Transverse colon (tissue), 4 donors: ENCODE data around the gene SCTR. TPM values are rescaled to one million over a fixed set of nuclear protein-coding genes. Genes with fewer than 3 reads are reported as not detected.

Source experiments
- DNase-seq: peaks from one replicate; pipeline ENCODE4 v3.0.0-alpha.2; 2019
- H3K27ac ChIP-seq, 4 donors: fragments of 200-600 bp; sonication (generic); 2 replicates each; pipeline ENCODE4 v1.5.1; 2016 to 2018; ENCODE audit warnings: inconsistent platforms in 4 of 4
- H3K27me3 ChIP-seq: fragments of 200-600 bp; sonication (generic); 2 replicates; pipeline ENCODE4 v1.5.1; 2017; ENCODE audit warnings: inconsistent platforms
- H3K36me3 ChIP-seq, 4 donors: fragments of 200-600 bp; sonication (generic); 2 replicates each; pipeline ENCODE4 v1.5.1; 2017 to 2019; ENCODE audit warnings: inconsistent platforms in 4 of 4
- H3K4me1 ChIP-seq, 4 donors: fragments of 200-600 bp; sonication (generic); 2 replicates each; pipeline ENCODE4 v1.5.1; 2017 to 2020; ENCODE audit warnings: inconsistent platforms in 4 of 4
- H3K4me3 ChIP-seq, 4 donors: fragments of 200-600 bp; sonication (generic); 1 replicate in 1 of 4; 2 replicates in 3 of 4; pipeline versions ENCODE4 v1.5.1 to v1.6.1; 2017 to 2019; ENCODE audit warnings: inconsistent platforms in 4 of 4
- H3K9me3 ChIP-seq, 2 donors: fragments of 200-600 bp; sonication (generic); 2 replicates each; pipeline ENCODE4 v1.5.1; 2017 to 2019; ENCODE audit warnings: inconsistent platforms in 2 of 2
- CTCF ChIP-seq, 5 experiments: fragments of 200-600 bp in 3 of 5; fragments of 450-650 bp in 2 of 5; sonication (generic) in 3 of 5; IDR thresholded peaks; 1 replicate in 2 of 5; 2 replicates in 3 of 5; pipeline ENCODE4 v1.5.1; 2016 to 2017; ENCODE audit warnings: antibody characterized with exemption in 5 of 5, inconsistent platforms in 3 of 5, mild to moderate bottlenecking in 2 of 5, moderate library complexity in 1 of 5
- EP300 ChIP-seq: sonication (generic); formaldehyde crosslinking; IDR thresholded peaks from one replicate; pipeline ENCODE4 v1.6.1; 2017; ENCODE audit warnings: antibody characterized with exemption, low read depth
- POLR2A ChIP-seq: fragments of 450-650 bp; IDR thresholded peaks from one replicate; pipeline ENCODE4 v1.6.1; 2016; ENCODE audit warnings: antibody characterized with exemption, mild to moderate bottlenecking, moderate library complexity
- POLR2AphosphoS5 ChIP-seq, 3 donors: sonication (generic); formaldehyde crosslinking; IDR thresholded peaks; one replicate each; pipeline ENCODE4 v1.6.1; 2016; ENCODE audit warnings: antibody characterized with exemption in 3 of 3
- WGBS, 2 donors: methylation state at CpG; one replicate each; pipeline ENCODE4 v1.1.5; 2018; ENCODE audit warnings: low coverage in 1 of 2; 5-methylcytosine and 5-hydroxymethylcytosine counted together
- in situ Hi-C, 4 donors: fragments of 200-750 bp; cut with MboI; loops; one replicate each; pipeline versions ENCODE4 v1.15.0 to v1.15.1; 2017; ENCODE audit warnings: low sequenced_read_pairs in 3 of 4, low pct_ligation_motif_present in 1 of 4, low pct_unique_long_range_greater_than_20kb in 1 of 4
- intact Hi-C: fragments of 100-400 bp; cut with DNase I; formaldehyde crosslinking; loops from one replicate; pipeline ENCODE4 v1.15.1; 2023; ENCODE audit warnings: low total_unique reads
- total RNA-seq, 4 donors: library from RNA; depleted of rRNA; stranded (reverse); fragments of >200 nt; gene quantifications; one replicate each; pipeline ENCODE4 v1.1.0, GENCODE V29; 2016

Gene SCTR
- total RNA-seq, 4 donors from 2014 or later: not detected

- in situ Hi-C loops (loop anchor here in 1 of 4 donors (25.0 kb wide), 1 partner anchor 238 kb away; no protein-coding TSS in a partner anchor), intact Hi-C loops (no loop called here)
- H3K36me3 ChIP-seq: no peaks in the 10 kb centered on the region
- H3K4me3 ChIP-seq: no peak overlapping the region
- peak overlapping the region in 3 of 4 donors; percentile 20 to 86 (median 35) for H3K27ac ChIP-seq
- H3K4me1 ChIP-seq: peaks cover 0 to 93% (median 40%) of the 10 kb centered on the region in 4 donors
- TF ChIP-seq EP300 (no peak), CTCF (IDR thresholded peaks at IDR 0.05) (peak in 1 of 5 experiments; percentile 9), POLR2AphosphoS5 (IDR thresholded peaks at IDR 0.05) (peak in 1 of 3 donors; percentile 16)
- H3K27me3 ChIP-seq: no peaks in the 10 kb centered on the region
- no peak for DNase-seq
- 57 to 72% methylated on average over 2 of the region's 2 CpGs for WGBS, 2 donors
- H3K9me3 ChIP-seq: no peaks in the 10 kb centered on the region
Observed at GRCh38 chr2:119423811-119424210, 100.5 kb downstream of the SCTR start.

- 57 to 63% methylated on average over 1 to 2 of the region's 2 CpGs for WGBS, 2 donors
- intact Hi-C loops: no loop called here
- H3K4me1 ChIP-seq: peaks cover 0 to 89% (median 36%) of the 10 kb centered on the region in 4 donors
Observed at GRCh38 chr2:119423108-119423444, 101.2 kb downstream of the SCTR start.

GRCh38 chr2:119422360-119423107 lies 101.7 kb downstream of the SCTR start:
- Histone ChIP-seq H3K4me1 (peaks cover 0 to 83% (median 30%) of the 10 kb centered on the region in 4 donors), H3K27ac (peak overlapping the region in 2 of 4 donors; percentile 9 to 31), H3K4me3 (no peak overlapping the region), H3K9me3 (no peaks in the 10 kb centered on the region), H3K27me3 (no peaks in the 10 kb centered on the region), H3K36me3 (no peaks in the 10 kb centered on the region)
- no peak for DNase-seq
- 69 to 71% methylated on average over 6 to 7 of the region's 7 CpGs for WGBS, 2 donors
- TF ChIP-seq CTCF (IDR thresholded peaks at IDR 0.05): no peak
- TF ChIP-seq POLR2AphosphoS5 (IDR thresholded peaks at IDR 0.05): no peak
- TF ChIP-seq POLR2A: no peak
- no peak for TF ChIP-seq EP300
- intact Hi-C loops (no loop called here), in situ Hi-C loops (loop anchor here in 1 of 4 donors (25.0 kb wide), 1 partner anchor 240 kb away; no protein-coding TSS in a partner anchor)

More at GRCh38 chr2:119423108-119423444, 101.2 kb downstream of the SCTR start:
- Histone ChIP-seq H3K27me3 (no peaks in the 10 kb centered on the region), H3K36me3 (no peaks in the 10 kb centered on the region), H3K9me3 (no peaks in the 10 kb centered on the region), H3K4me3 (no peak overlapping the region), H3K27ac (peak overlapping the region in 3 of 4 donors; percentile 9 to 35 (median 23))
- TF ChIP-seq POLR2A (no peak), EP300 (no peak), CTCF (IDR thresholded peaks at IDR 0.05) (no peak), POLR2AphosphoS5 (IDR thresholded peaks at IDR 0.05) (no peak)
- no peak for DNase-seq
- in situ Hi-C loops: loop anchor here in 1 of 4 donors (25.0 kb wide), 1 partner anchor 239 kb away; no protein-coding TSS in a partner anchor

- in situ Hi-C loops (loop anchor here in 1 of 4 donors (25.0 kb wide), 1 partner anchor 241 kb away; no protein-coding TSS in a partner anchor), intact Hi-C loops (no loop called here)
- peaks cover 0 to 75% (median 23%) of the 10 kb centered on the region in 4 donors for H3K4me1 ChIP-seq
- no peak overlapping the region for H3K4me3 ChIP-seq
- no peak for DNase-seq
- no peaks in the 10 kb centered on the region for H3K27me3 ChIP-seq
- TF ChIP-seq CTCF (IDR thresholded peaks at IDR 0.05) (no peak), EP300 (no peak), POLR2AphosphoS5 (IDR thresholded peaks at IDR 0.05) (no peak), POLR2A (no peak)
- peak overlapping the region in 3 of 4 donors; percentile 26 to 48 (median 31) for H3K27ac ChIP-seq
- no peaks in the 10 kb centered on the region for H3K9me3 ChIP-seq
- no peaks in the 10 kb centered on the region for H3K36me3 ChIP-seq
Observed at GRCh38 chr2:119421741-119422140, 102.5 kb downstream of the SCTR start.
